Liver (tissue), 9 donors: ENCODE measurements around the gene OGT. TPM values are rescaled to one million over a fixed set of nuclear protein-coding genes. Genes with fewer than 3 reads are reported as not detected.

Experiments
- DNase-seq: peaks from one replicate; pipeline ENCODE4 v3.0.0-alpha.2; 2017; ENCODE audit warnings: low spot score
- H3K27ac ChIP-seq, 2 donors: one replicate each; pipeline ENCODE4 v1.7.0; 2013; ENCODE audit warnings: inconsistent platforms in 2 of 2, low read length in 2 of 2, control low read depth in 1 of 2, low read depth in 1 of 2, mild to moderate bottlenecking in 1 of 2
- H3K27me3 ChIP-seq, 4 donors: one replicate each; pipeline versions ENCODE4 v1.6.1 to v1.7.0; 2013; ENCODE audit warnings: low read length in 3 of 4, inconsistent platforms in 1 of 4, mild to moderate bottlenecking in 1 of 4, moderate library complexity in 1 of 4; ENCODE audit not compliant: control insufficient read depth in 4 of 4, insufficient read depth in 4 of 4
- H3K36me3 ChIP-seq, 4 donors: one replicate each; pipeline versions ENCODE4 v1.6.1 to v1.7.0; 2013; ENCODE audit warnings: low read length in 3 of 4, mild to moderate bottlenecking in 3 of 4, low read depth in 1 of 4, moderate library complexity in 1 of 4; ENCODE audit not compliant: control insufficient read depth in 4 of 4, insufficient read depth in 3 of 4
- H3K4me1 ChIP-seq, 4 donors: one replicate each; pipeline versions ENCODE4 v1.6.1 to v1.7.0; 2013; ENCODE audit warnings: low read length in 3 of 4, mild to moderate bottlenecking in 3 of 4, moderate library complexity in 1 of 4; ENCODE audit not compliant: control insufficient read depth in 4 of 4, insufficient read depth in 4 of 4
- H3K4me3 ChIP-seq, 3 donors: one replicate each; pipeline versions ENCODE4 v1.6.1 to v1.7.0; 2013; ENCODE audit warnings: low read length in 3 of 3, control low read depth in 1 of 3, low read depth in 1 of 3, mild to moderate bottlenecking in 1 of 3
- H3K9ac ChIP-seq, 2 donors: one replicate each; pipeline ENCODE4 v1.7.0; 2013; ENCODE audit warnings: low read length in 2 of 2, mild to moderate bottlenecking in 2 of 2, moderate library complexity in 2 of 2, control low read depth in 1 of 2, low read depth in 1 of 2
- H3K9me3 ChIP-seq, 4 donors: one replicate each; pipeline versions ENCODE4 v1.6.1 to v1.7.0; 2013; ENCODE audit warnings: low read length in 3 of 4; ENCODE audit not compliant: control insufficient read depth in 4 of 4
- EGR1 ChIP-seq, 2 donors: IDR thresholded peaks; 2 replicates each; pipeline ENCODE4 v1.6.1; 2016 to 2018; ENCODE audit warnings: antibody characterized with exemption in 2 of 2, low read depth in 2 of 2
- FOXA1 ChIP-seq: IDR thresholded peaks from 2 replicates; pipeline ENCODE4 v1.6.1; 2016; ENCODE audit warnings: antibody characterized with exemption
- GABPA ChIP-seq, 2 donors: IDR thresholded peaks in 1 of 2; conservative IDR thresholded peaks in 1 of 2; 2 replicates each; pipeline ENCODE4 v1.6.1; 2016; ENCODE audit warnings: antibody characterized with exemption in 2 of 2, mild to moderate bottlenecking in 1 of 2, moderate library complexity in 1 of 2
- HNF4A ChIP-seq, 2 donors: conservative IDR thresholded peaks; 2 replicates each; pipeline ENCODE4 v1.6.1; 2016; ENCODE audit warnings: antibody characterized with exemption in 2 of 2, mild to moderate bottlenecking in 2 of 2
- HNF4G ChIP-seq: IDR thresholded peaks from 2 replicates; pipeline ENCODE4 v1.6.1; 2016; ENCODE audit warnings: antibody characterized with exemption
- JUND ChIP-seq, 2 donors: IDR thresholded peaks; 2 replicates each; pipeline ENCODE4 v1.6.1; 2016; ENCODE audit warnings: antibody characterized with exemption in 2 of 2
- NR2F2 ChIP-seq: IDR thresholded peaks from 2 replicates; pipeline ENCODE4 v1.6.1; 2016; ENCODE audit warnings: antibody characterized with exemption
- RXRA ChIP-seq, 2 donors: IDR thresholded peaks; 2 replicates each; pipeline ENCODE4 v1.6.1; 2017 to 2018; ENCODE audit warnings: antibody characterized with exemption in 2 of 2, mild to moderate bottlenecking in 1 of 2
- SP1 ChIP-seq: IDR thresholded peaks from 2 replicates; pipeline ENCODE4 v1.6.1; 2018; ENCODE audit warnings: antibody characterized with exemption, mild to moderate bottlenecking
- TAF1 ChIP-seq: conservative IDR thresholded peaks from 2 replicates; pipeline ENCODE4 v1.6.1; 2016; ENCODE audit warnings: antibody characterized with exemption, mild to moderate bottlenecking
- YY1 ChIP-seq: IDR thresholded peaks from 2 replicates; pipeline ENCODE4 v1.6.1; 2016; ENCODE audit warnings: antibody characterized with exemption, mild to moderate bottlenecking
- WGBS: extraction: QIAGEN DNeasy Blood & Tissue Kit; methylation state at CpG from one replicate; pipeline ENCODE4 v1.1.7; 2013; 5-methylcytosine and 5-hydroxymethylcytosine counted together
- polyA plus RNA-seq, 2 donors: library from polyadenylated mRNA; stranded (reverse) in 1 of 2; unstranded in 1 of 2; fragments of 200-250 nt in 1 of 2; fragments of >200 nt in 1 of 2; fragmentation: Nextera tagmentation in 1 of 2; extraction: Ambion mirVana in 1 of 2; gene quantifications; one replicate each; pipeline versions ENCODE4 v1.2.1 to v1.2.3, GENCODE V29; 2013 to 2015
- total RNA-seq, 2 donors: library from RNA; depleted of rRNA; stranded (reverse); fragments of >200 nt; gene quantifications; one replicate each; pipeline ENCODE4 v1.2.3, GENCODE V29; 2014
- TF ChIP-seq, protein P1 (sequence below): IDR thresholded peaks from 2 replicates; pipeline ENCODE4 v1.6.1; 2016; ENCODE audit warnings: antibody characterized with exemption, mild to moderate bottlenecking
- TF ChIP-seq, protein P2 (sequence below): IDR thresholded peaks from 2 replicates; pipeline ENCODE4 v1.6.1; 2016; ENCODE audit warnings: antibody characterized with exemption
- TF ChIP-seq, protein P3 (sequence below): fragments of 150-350 bp; IDR thresholded peaks from 2 replicates; pipeline ENCODE4 v1.5.1; 2017; ENCODE audit warnings: improper control_type of control experiment, low read depth, low read length; ENCODE audit not compliant: missing input control
- TF ChIP-seq, protein P4 (sequence below): IDR thresholded peaks from 2 replicates; pipeline ENCODE4 v1.6.1; 2016; ENCODE audit warnings: antibody characterized with exemption
- TF ChIP-seq, protein P5 (sequence below): IDR thresholded peaks from 2 replicates; pipeline ENCODE4 v1.6.1; 2016; ENCODE audit warnings: antibody characterized with exemption
- donor health status: healthy.
- donor health status: healthy.
- donor health status: healthy.
- donor health status: healthy.
- donor health status: healthy.

OGT gene
- total and polyA plus RNA-seq, 4 donors = 10.8 to 72.7 (median 47.3) TPM

DNA sequence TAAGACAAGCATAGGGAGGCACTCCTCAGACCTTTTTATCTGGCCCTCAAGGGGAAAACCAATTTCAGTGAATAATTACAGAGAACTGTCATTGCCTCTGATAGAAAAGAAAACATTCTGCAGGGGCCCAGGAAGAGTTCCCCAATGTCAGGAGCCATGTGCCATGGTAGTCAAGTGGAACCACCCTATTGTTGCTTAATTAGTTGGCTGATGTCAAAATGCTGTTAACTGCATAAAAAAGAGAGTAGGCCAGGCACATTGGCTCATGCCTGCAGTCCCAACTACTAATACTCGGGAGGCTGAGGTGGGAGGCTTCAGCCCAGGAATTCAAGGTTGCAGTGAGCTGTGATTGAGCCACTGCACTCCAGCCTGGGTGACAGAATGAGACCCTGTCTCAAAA lies 28.6 kb upstream of the OGT start:
- Histone ChIP-seq H3K9ac (no peak overlapping the region), H3K9me3 (no peaks in the 10 kb centered on the region), H3K27ac (no peak overlapping the region), H3K4me3 (no peak overlapping the region), H3K4me1 (no peaks in the 10 kb centered on the region), H3K36me3 (no peaks in the 10 kb centered on the region), H3K27me3 (no peaks in the 10 kb centered on the region)
- 87% methylated on average over 1 of the region's 1 CpG for WGBS
- no peak for TF ChIP-seq GABPA (IDR thresholded peaks at IDR 0.05 in 1 of 2, conservative IDR thresholded peaks at IDR 0.05 in 1 of 2)
- no peak for TF ChIP-seq SP1
- no peak for TF ChIP-seq YY1
- TF ChIP-seq TAF1 = no peak
- no peak for TF ChIP-seq NR2F2
- no peak for TF ChIP-seq HNF4G
- TF ChIP-seq, protein P1, sequence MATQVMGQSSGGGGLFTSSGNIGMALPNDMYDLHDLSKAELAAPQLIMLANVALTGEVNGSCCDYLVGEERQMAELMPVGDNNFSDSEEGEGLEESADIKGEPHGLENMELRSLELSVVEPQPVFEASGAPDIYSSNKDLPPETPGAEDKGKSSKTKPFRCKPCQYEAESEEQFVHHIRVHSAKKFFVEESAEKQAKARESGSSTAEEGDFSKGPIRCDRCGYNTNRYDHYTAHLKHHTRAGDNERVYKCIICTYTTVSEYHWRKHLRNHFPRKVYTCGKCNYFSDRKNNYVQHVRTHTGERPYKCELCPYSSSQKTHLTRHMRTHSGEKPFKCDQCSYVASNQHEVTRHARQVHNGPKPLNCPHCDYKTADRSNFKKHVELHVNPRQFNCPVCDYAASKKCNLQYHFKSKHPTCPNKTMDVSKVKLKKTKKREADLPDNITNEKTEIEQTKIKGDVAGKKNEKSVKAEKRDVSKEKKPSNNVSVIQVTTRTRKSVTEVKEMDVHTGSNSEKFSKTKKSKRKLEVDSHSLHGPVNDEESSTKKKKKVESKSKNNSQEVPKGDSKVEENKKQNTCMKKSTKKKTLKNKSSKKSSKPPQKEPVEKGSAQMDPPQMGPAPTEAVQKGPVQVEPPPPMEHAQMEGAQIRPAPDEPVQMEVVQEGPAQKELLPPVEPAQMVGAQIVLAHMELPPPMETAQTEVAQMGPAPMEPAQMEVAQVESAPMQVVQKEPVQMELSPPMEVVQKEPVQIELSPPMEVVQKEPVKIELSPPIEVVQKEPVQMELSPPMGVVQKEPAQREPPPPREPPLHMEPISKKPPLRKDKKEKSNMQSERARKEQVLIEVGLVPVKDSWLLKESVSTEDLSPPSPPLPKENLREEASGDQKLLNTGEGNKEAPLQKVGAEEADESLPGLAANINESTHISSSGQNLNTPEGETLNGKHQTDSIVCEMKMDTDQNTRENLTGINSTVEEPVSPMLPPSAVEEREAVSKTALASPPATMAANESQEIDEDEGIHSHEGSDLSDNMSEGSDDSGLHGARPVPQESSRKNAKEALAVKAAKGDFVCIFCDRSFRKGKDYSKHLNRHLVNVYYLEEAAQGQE = no peak
- DNase-seq = no peak

DNA sequence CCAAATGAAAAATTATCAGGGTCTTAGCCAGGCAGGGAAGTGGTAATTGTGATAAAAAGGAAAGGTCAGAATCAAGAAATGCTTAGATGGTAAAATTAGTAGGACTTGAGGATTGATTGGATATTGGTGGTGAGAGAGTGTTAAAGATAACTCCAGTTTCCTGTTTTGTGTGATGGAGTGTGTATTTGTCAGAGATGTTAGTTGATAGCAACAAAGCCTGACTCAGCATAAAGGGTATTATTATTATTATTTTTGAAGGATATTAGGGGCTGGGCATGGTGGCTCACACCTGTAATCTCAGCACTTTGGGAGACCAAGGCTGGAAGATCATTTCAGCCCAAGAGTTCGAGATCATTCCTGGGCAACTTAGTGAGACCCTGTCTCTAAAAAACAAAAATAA lies 23.6 kb upstream of the OGT start:
- H3K4me1 ChIP-seq = no peaks in the 10 kb centered on the region

More for the DNA sequence above, 23.6 kb upstream of the OGT start:
- TF ChIP-seq FOXA1 (no peak), RXRA (IDR thresholded peaks at IDR 0.05) (no peak), EGR1 (IDR thresholded peaks at IDR 0.05; ENCODE audit: low read depth in 2 of 2) (no peak), SP1 (no peak), TAF1 (no peak), NR2F2 (no peak), JUND (IDR thresholded peaks at IDR 0.05) (no peak), HNF4G (no peak), YY1 (no peak), GABPA (IDR thresholded peaks at IDR 0.05 in 1 of 2, conservative IDR thresholded peaks at IDR 0.05 in 1 of 2) (no peak), HNF4A (conservative IDR thresholded peaks at IDR 0.05) (no peak)
- TF ChIP-seq, protein P2, sequence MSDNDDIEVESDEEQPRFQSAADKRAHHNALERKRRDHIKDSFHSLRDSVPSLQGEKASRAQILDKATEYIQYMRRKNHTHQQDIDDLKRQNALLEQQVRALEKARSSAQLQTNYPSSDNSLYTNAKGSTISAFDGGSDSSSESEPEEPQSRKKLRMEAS = no peak
- TF ChIP-seq, protein P3, sequence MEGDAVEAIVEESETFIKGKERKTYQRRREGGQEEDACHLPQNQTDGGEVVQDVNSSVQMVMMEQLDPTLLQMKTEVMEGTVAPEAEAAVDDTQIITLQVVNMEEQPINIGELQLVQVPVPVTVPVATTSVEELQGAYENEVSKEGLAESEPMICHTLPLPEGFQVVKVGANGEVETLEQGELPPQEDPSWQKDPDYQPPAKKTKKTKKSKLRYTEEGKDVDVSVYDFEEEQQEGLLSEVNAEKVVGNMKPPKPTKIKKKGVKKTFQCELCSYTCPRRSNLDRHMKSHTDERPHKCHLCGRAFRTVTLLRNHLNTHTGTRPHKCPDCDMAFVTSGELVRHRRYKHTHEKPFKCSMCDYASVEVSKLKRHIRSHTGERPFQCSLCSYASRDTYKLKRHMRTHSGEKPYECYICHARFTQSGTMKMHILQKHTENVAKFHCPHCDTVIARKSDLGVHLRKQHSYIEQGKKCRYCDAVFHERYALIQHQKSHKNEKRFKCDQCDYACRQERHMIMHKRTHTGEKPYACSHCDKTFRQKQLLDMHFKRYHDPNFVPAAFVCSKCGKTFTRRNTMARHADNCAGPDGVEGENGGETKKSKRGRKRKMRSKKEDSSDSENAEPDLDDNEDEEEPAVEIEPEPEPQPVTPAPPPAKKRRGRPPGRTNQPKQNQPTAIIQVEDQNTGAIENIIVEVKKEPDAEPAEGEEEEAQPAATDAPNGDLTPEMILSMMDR = no peak
- TF ChIP-seq, protein P4, sequence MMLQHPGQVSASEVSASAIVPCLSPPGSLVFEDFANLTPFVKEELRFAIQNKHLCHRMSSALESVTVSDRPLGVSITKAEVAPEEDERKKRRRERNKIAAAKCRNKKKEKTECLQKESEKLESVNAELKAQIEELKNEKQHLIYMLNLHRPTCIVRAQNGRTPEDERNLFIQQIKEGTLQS = no peak
- TF ChIP-seq, protein P1 = no peak
- TF ChIP-seq, protein P5, sequence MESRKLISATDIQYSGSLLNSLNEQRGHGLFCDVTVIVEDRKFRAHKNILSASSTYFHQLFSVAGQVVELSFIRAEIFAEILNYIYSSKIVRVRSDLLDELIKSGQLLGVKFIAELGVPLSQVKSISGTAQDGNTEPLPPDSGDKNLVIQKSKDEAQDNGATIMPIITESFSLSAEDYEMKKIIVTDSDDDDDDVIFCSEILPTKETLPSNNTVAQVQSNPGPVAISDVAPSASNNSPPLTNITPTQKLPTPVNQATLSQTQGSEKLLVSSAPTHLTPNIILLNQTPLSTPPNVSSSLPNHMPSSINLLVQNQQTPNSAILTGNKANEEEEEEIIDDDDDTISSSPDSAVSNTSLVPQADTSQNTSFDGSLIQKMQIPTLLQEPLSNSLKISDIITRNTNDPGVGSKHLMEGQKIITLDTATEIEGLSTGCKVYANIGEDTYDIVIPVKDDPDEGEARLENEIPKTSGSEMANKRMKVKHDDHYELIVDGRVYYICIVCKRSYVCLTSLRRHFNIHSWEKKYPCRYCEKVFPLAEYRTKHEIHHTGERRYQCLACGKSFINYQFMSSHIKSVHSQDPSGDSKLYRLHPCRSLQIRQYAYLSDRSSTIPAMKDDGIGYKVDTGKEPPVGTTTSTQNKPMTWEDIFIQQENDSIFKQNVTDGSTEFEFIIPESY = no peak
- 94% methylated on average over 1 of the region's 1 CpG for WGBS
- H3K9ac ChIP-seq = no peak overlapping the region
- DNase-seq = no peak
- H3K27ac ChIP-seq = no peak overlapping the region
- no peaks in the 10 kb centered on the region for H3K36me3 ChIP-seq
- H3K9me3 ChIP-seq = no peaks in the 10 kb centered on the region
- H3K4me3 ChIP-seq = no peak overlapping the region
- H3K27me3 ChIP-seq = no peaks in the 10 kb centered on the region
